ENCODE results near the gene MEIS1. TPM values are rescaled to one million over a fixed set of nuclear protein-coding genes. Genes with fewer than 3 reads are reported as not detected.

MEIS1 gene
- total and polyA plus RNA-seq, 8 donors, result 4.8 to 172 (median 38.5) TPM

DNA sequence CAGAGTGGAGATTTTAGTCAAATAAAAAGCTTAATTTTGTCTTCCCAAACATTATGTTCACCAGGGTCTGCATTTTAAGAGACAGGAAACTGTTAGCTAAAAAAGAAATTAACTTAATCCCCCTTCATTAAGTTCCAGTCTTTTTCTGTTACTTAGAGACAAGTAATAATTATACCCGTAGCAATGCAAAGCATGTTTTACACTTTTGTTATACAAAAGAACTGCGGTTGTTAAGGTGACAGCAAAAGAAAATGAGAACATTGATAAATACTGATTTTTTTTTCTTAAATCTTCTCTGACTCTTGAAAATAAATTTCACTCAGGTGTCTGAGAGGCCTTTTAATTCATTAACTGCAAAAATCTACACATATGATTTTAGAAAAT lies 101.4 kb downstream of the MEIS1 start:
- TF ChIP-seq POLR2A (IDR thresholded peaks at IDR 0.05) (no peak), EP300 (IDR thresholded peaks at IDR 0.05) (no peak), POLR2AphosphoS5 (IDR thresholded peaks at IDR 0.05) (no peak)
- TF ChIP-seq, protein P1, sequence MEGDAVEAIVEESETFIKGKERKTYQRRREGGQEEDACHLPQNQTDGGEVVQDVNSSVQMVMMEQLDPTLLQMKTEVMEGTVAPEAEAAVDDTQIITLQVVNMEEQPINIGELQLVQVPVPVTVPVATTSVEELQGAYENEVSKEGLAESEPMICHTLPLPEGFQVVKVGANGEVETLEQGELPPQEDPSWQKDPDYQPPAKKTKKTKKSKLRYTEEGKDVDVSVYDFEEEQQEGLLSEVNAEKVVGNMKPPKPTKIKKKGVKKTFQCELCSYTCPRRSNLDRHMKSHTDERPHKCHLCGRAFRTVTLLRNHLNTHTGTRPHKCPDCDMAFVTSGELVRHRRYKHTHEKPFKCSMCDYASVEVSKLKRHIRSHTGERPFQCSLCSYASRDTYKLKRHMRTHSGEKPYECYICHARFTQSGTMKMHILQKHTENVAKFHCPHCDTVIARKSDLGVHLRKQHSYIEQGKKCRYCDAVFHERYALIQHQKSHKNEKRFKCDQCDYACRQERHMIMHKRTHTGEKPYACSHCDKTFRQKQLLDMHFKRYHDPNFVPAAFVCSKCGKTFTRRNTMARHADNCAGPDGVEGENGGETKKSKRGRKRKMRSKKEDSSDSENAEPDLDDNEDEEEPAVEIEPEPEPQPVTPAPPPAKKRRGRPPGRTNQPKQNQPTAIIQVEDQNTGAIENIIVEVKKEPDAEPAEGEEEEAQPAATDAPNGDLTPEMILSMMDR (IDR thresholded peaks at IDR 0.05), result no peak
- H3K36me3 ChIP-seq, result peaks cover 0 to 4% (median 0%) of the 10 kb centered on the region in 4 donors
- H3K27me3 ChIP-seq, result no peaks in the 10 kb centered on the region
- DNase-seq, result no peak
- peaks cover 0 to 59% (median 20%) of the 10 kb centered on the region in 4 donors for H3K4me1 ChIP-seq
- no peaks in the 10 kb centered on the region for H3K9me3 ChIP-seq
- H3K4me3 ChIP-seq, result no peak overlapping the region
- intact Hi-C loops (cut with DNase I; ENCODE audit: low total_unique reads), result no loop called here
- peak overlapping the region in 1 of 5 donors; percentile 53 for H3K27ac ChIP-seq
- 71 to 89% (median 84%) methylated on average over 2 of the region's 2 CpGs for WGBS, 5 donors

DNA sequence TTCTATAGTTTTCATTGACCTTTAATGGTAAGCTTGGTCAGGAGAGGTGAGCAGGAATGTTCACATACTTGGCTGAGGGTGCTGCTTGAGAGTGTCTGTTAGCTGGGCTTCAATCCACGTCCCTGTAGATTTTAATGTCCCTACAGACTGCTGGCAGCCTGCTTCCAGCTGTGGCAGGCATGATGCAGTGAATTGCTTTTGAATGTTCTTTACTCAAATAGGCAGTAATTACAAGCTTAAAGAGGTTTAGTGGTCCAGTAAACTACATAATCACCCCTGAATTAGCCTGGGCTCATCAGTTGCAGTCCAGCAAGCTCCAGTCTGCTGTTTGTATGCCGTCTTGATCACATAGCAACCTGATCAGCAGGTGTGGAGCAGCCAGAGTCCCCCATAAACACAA lies 102.1 kb downstream of the MEIS1 start:
- 62 to 77% (median 72%) methylated on average over 2 of the region's 2 CpGs for WGBS, 5 donors
- Histone ChIP-seq H3K27me3 (no peaks in the 10 kb centered on the region), H3K36me3 (no peaks in the 10 kb centered on the region), H3K9me3 (no peaks in the 10 kb centered on the region), H3K4me3 (no peak overlapping the region), H3K27ac (peak overlapping the region in 2 of 5 donors; percentile 6 to 53), H3K4me1 (peaks cover 0 to 58% (median 20%) of the 10 kb centered on the region in 4 donors)
- DNase-seq, result peak in 1 of 2 donors; percentile 52
- TF ChIP-seq POLR2AphosphoS5 (IDR thresholded peaks at IDR 0.05), result no peak
- no peak for TF ChIP-seq EP300 (IDR thresholded peaks at IDR 0.05)
- no peak for TF ChIP-seq POLR2A (IDR thresholded peaks at IDR 0.05)
- TF ChIP-seq, protein P1 (IDR thresholded peaks at IDR 0.05), result no peak
- intact Hi-C loops (cut with DNase I; ENCODE audit: low total_unique reads), result no loop called here

DNA sequence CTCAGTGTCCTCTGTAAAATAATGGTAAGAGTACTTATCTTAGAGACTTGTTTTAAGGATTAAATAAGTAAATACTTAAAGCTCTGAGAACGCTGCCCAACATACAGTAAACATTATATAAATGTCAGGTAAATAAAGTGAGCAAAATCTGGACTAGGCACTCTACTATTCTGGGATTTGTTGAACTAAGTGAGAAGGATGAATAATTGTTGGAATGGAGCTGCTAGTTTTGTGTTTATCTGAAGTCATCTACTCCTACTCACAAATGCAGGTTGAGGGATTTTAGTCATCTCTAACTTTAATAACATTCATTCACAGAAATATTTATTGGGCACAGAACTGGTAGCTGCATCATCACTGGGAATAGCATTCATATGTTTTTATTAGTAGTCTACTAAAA lies 103.4 kb downstream of the MEIS1 start:
- peaks cover 0 to 70% (median 24%) of the 10 kb centered on the region in 4 donors for H3K4me1 ChIP-seq
- DNase-seq, result no peak
- intact Hi-C loops (cut with DNase I; ENCODE audit: low total_unique reads), result no loop called here
- WGBS, 5 donors, result 19 to 38% (median 28%) methylated on average over 1 of the region's 1 CpG
- peak overlapping the region in 2 of 5 donors; percentile 6 to 53 for H3K27ac ChIP-seq
- H3K4me3 ChIP-seq, result no peak overlapping the region
- TF ChIP-seq POLR2AphosphoS5 (IDR thresholded peaks at IDR 0.05) (no peak), POLR2A (IDR thresholded peaks at IDR 0.05) (no peak), EP300 (IDR thresholded peaks at IDR 0.05) (no peak)
- TF ChIP-seq, protein P1 (IDR thresholded peaks at IDR 0.05), result no peak
- H3K36me3 ChIP-seq, result no peaks in the 10 kb centered on the region
- H3K27me3 ChIP-seq, result no peaks in the 10 kb centered on the region
- no peaks in the 10 kb centered on the region for H3K9me3 ChIP-seq

DNA sequence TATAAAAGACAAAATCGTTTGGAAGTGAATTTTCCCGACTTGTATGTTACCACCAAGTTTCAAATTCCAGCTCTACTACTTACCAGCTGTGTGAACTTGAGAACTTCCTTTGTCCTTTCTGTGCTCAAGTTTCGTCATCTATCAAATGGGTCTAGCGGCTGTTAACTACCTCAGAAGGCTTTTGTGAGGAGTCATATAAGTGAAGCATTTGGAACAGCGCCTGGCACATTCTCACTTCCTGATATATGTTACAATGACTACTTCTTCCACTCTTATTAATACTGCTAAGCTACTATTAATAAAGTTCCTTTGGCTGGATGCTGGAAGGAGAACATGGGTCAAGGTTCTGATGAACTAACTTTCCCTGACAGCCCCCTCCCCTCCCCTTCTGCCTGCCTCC lies 104.5 kb downstream of the MEIS1 start:
- Histone ChIP-seq H3K27ac (peak overlapping the region in 2 of 5 donors; percentile 6 to 53), H3K27me3 (no peaks in the 10 kb centered on the region), H3K4me1 (peaks cover 0 to 71% (median 24%) of the 10 kb centered on the region in 4 donors), H3K4me3 (no peak overlapping the region), H3K9me3 (no peaks in the 10 kb centered on the region), H3K36me3 (no peaks in the 10 kb centered on the region)
- 67 to 88% (median 74%) methylated on average over 5 of the region's 5 CpGs for WGBS, 5 donors
- TF ChIP-seq EP300 (IDR thresholded peaks at IDR 0.05) (no peak), POLR2A (IDR thresholded peaks at IDR 0.05) (no peak), POLR2AphosphoS5 (IDR thresholded peaks at IDR 0.05) (peak in 1 of 3 donors; percentile 33)
- TF ChIP-seq, protein P1 (IDR thresholded peaks at IDR 0.05), result no peak
- intact Hi-C loops (cut with DNase I; ENCODE audit: low total_unique reads), result no loop called here
- DNase-seq, result no peak

Measured in stomach (tissue), 9 donors.